GM18507 (cell line): ENCODE data around the gene TRIM36.

Experiments
- DNase-seq: peaks from one replicate; pipeline ENCODE4 v3.0.0; 2011; ENCODE audit warnings: low read depth; ENCODE audit not compliant: insufficient read length; ENCODE audit errors: extremely low spot score
- FAIRE-seq: peaks from 2 replicates; lab custom pipeline; 2011; peaks lifted over from hg19 to GRCh38; lab: Jason Lieb, UNC

TRIM36 gene

GRCh38 chr5:115170134-115170928, 623 bp upstream of the TRIM36 start:
- FAIRE-seq: no peak

GRCh38 chr5:115168829-115169486, 750 bp downstream of the TRIM36 start:
- DNase-seq (no peak), FAIRE-seq (no peak)

More at GRCh38 chr5:115170134-115170928, 623 bp upstream of the TRIM36 start:
- no peak for DNase-seq

DNA sequence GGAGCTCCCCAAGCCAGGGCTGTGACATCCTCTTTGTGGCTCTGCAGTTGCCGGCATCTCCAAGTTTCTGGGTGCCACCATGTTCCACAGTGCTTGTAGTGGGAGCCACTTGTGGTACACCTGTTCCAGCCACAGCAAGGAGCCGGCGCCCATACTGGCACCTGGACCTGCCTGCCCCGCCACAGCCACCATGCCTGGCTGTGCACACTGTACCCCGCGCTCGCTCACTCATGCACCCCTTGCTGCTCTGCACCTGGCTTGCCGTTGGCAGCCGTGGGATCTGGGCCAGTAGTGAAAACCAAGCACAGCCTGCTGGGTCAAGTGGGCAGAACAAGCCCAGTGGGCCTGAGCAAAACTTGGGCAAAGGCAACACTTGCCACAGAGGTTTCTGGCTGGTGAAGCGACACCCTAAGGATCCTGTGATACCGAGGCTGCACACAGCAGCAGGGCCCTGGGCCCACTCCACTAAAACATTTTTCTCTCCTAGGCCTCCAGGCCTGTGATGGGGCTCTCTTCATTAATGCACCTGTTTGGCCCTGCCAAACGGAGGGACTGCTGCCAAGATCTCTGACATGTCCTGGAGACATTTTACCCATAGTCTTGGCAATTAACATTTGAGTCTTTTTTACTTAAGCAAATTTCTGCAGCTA, 2.8 kb downstream of the TRIM36 start:
- no peak for FAIRE-seq

GRCh38 chr5:115165790-115166189, 3.9 kb downstream of the TRIM36 start:
- no peak for DNase-seq
- no peak for FAIRE-seq

More for the DNA sequence above, 2.8 kb downstream of the TRIM36 start:
- no peak for DNase-seq

GRCh38 chr5:115160975-115161475, 8.7 kb downstream of the TRIM36 start:
- FAIRE-seq (no peak), DNase-seq (no peak)

GRCh38 chr5:115151208-115151805, 18.4 kb downstream of the TRIM36 start:
- FAIRE-seq: no peak
- no peak for DNase-seq

DNA sequence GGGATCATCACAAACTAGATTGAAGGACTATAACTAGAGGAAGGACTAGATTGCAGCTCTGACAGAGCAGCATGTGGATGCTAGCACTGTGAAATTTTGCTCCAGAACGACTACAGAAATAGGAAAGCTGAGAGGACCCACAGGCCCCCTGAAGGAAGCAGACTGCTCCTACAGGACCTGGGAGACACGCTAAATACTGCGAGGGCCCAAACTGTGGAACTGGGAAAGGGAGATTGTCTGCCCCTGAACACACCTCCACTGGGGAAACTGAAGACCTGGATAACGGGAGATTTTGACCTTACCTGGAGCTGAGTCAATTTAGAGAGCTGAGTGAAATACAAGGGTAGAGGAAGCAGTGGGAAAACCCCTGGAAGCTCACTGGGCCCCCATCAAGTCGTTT, 19.2 kb downstream of the TRIM36 start:
- FAIRE-seq: no peak

GRCh38 chr5:115147052-115147451, 22.7 kb downstream of the TRIM36 start:
- FAIRE-seq (no peak), DNase-seq (no peak)

More for the DNA sequence above, 19.2 kb downstream of the TRIM36 start:
- no peak for DNase-seq

GRCh38 chr5:115136294-115136693, 33.4 kb downstream of the TRIM36 start:
- no peak for FAIRE-seq
- no peak for DNase-seq

GRCh38 chr5:115132465-115132864, 37.2 kb downstream of the TRIM36 start:
- FAIRE-seq (no peak), DNase-seq (no peak)

DNA sequence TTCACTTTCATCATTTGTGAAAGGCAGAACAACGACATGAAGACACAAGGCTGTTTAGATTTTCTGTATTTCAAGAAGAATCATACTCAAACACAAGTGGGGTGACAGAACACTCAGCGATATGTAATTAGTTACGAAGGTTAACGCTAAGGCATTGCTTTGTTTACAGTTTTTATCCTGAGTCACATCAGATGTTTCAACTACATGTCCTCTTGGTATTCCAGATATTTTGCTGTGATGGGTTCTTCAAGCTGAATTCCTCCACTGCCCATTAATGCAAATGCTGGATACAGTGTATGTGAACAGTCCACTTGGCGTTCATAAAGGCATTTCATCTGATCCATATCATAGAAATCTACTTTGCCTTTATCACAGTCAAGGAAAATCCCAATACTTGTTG, 43.4 kb downstream of the TRIM36 start:
- FAIRE-seq (no peak), DNase-seq (no peak)

DNA sequence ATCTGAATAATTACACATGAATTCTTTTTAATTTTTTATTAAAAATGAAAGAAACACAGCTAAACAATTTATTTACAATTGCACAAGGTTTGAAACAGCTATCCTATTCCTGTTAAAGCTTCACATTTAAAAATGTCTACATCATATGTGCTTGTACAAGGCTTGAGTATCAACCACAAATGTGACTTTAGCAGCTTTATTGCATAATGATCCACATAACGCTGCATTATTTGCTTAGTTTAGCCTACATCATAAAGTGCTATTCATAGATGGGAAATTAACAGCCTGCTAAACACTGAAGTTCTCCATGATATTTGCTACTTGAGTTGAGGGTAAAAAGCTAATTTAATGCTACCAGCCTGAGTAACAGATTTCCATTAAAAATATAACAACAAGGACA, 45.0 kb downstream of the TRIM36 start:
- no peak for DNase-seq
- FAIRE-seq: no peak

GRCh38 chr5:115116001-115116400, 53.7 kb downstream of the TRIM36 start:
- FAIRE-seq (no peak), DNase-seq (no peak)

GRCh38 chr5:115109840-115110239, 59.9 kb downstream of the TRIM36 start:
- FAIRE-seq: no peak
- no peak for DNase-seq

DNA sequence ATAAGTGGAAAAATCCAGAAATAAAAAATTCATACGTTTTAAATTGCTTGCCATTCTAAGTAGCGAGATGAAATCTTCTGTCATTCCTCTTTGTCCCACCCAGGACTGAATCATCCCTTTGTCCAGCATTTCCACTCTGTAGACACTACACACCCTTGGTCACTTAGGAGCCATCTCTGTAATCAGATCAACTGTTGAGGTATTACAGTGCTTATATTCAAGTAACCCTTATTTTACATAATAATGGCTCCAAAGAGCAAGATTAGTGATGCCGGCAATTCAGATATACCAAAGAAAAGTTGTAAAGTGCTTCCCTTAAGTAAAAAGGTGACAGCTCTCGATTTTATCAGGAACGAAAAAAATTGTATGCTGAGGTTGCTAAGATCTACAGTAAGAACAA, 60.4 kb downstream of the TRIM36 start:
- FAIRE-seq (no peak), DNase-seq (no peak)

DNA sequence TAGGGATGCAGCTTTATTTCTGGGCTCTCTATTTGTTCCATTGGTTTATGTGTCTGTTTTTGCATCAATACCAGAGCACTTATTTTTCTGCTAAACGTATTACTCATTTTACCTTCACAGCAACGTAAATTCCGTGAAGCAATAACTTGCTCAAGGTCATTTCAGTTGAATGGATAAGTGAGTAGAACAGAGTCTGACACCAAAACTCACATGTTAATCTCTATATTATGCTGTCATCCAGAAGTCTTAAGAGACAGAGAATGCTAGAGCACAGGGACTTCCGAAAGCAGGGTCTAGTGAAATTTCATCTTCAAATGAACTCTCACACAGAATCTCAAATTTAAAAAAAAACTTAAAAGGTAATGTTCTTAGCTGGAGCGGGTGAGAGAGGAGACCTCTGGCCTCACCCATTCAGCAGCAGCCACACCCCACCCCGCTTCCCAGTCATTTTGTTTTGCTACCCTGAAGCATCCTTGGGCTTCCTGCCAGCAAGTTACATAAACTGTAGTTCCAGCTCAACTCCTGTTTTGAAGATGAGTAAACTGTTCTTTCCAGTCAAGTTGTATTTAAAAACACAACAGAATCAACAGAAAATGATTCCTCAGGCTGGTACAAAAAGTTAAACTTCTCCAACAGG, 69.3 kb downstream of the TRIM36 start:
- FAIRE-seq (no peak), DNase-seq (no peak)

GRCh38 chr5:115098041-115098702, 71.5 kb downstream of the TRIM36 start:
- peak; percentile 57 for FAIRE-seq
- DNase-seq: peak; percentile 4

GRCh38 chr5:115097236-115097635, 72.5 kb downstream of the TRIM36 start:
- no peak for DNase-seq
- FAIRE-seq: no peak
